Measurements from ENCODE around the gene PPARD. TPM values are rescaled to one million over a fixed set of nuclear protein-coding genes. Genes with fewer than 3 reads are reported as not detected.

The PPARD gene
- total and polyA plus RNA-seq, 4 donors: 4.9 to 44.1 (median 27.7) TPM

DNA sequence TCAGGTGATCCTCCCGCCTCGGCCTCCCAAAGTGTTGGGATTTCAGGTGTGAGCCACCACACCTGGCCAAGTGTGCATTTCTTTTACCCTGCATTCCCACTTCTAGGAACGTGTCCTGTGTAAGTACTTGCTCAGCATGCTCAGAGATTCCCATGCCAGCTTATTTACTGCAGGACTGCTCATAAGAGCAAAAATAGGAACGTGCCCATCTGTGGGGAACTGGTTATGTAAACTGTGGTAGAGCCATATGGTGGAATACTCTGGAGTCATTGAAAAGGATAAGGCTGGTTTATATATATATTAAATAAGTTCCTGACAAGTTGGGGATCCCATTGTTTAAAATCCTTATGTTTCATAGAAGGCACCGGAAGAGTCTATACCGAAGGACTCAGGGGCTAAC is 71.6 kb downstream of the PPARD start:
- Histone ChIP-seq H3K27ac (ENCODE audit: low read depth, low read length) (no peak overlapping the region), H3K4me1 (ENCODE audit: control insufficient read depth, insufficient read depth, low read length) (peaks cover 21% of the 10 kb centered on the region), H3K36me3 (ENCODE audit: control insufficient read depth, insufficient read depth, low read length) (peaks cover 36% of the 10 kb centered on the region), H3K9me3 (ENCODE audit: control insufficient read depth, insufficient read depth, low read length) (no peaks in the 10 kb centered on the region), H3K4me3 (ENCODE audit: low read depth, low read length) (no peak overlapping the region), H3K27me3 (ENCODE audit: control insufficient read depth, insufficient read depth, low read length) (no peaks in the 10 kb centered on the region)
- 96% methylated on average over 4 of the region's 6 CpGs for WGBS (ENCODE audit: insufficient coverage)
- peak in 1 of 6 donors; percentile 74 for DNase-seq (ENCODE audit: low read depth in 4 of 6, low spot score in 6 of 6)

DNA sequence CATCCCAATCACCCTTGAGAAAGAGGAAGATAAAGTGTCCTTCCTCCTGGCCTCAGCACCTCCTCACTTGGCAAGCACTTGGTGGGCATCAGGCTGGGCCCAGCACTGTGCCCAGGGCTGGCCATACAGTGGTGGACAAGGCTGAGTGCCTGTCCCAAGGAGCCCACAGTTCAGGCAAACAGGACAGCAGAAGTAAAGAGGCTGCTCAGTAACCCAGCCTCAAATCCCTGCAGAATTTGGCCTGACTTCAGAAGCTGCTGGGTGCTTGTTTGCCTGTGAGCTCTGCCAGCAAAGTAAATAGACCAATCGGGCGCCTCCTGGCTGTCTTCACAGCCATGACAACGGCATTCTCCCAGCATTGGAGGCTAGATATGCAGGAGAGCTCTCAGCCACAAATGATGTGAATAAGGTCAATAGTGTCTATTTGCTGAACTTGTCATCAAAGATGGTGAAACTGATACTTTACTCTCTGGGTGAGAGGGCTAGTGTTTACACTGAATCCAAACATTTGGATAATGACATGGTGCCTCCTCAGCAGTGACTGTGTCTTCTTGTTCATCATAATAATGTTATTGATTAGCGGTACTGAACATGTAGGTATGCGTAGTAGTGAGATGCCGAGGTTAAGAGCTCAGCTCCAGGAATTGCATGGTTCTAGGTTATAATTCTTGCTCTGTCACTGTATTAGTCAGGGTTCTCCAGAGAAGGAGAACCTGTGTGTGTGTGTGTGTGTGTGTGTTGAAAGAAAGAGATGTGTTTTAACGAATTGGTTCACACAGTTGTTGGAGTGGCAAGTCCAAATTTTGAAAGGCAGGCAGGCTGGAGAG is 72.9 kb downstream of the PPARD start:
- WGBS (ENCODE audit: insufficient coverage): 41% methylated on average over 7 of the region's 7 CpGs
- no peaks in the 10 kb centered on the region for H3K9me3 ChIP-seq (ENCODE audit: control insufficient read depth, insufficient read depth, low read length)
- H3K27ac ChIP-seq (ENCODE audit: low read depth, low read length): peak overlapping the region; percentile 40
- no peak overlapping the region for H3K4me3 ChIP-seq (ENCODE audit: low read depth, low read length)
- H3K36me3 ChIP-seq (ENCODE audit: control insufficient read depth, insufficient read depth, low read length): peaks cover 41% of the 10 kb centered on the region
- DNase-seq (ENCODE audit: low read depth in 4 of 6, low spot score in 6 of 6): peak; percentile 58 to 97 (median 74)
- no peaks in the 10 kb centered on the region for H3K27me3 ChIP-seq (ENCODE audit: control insufficient read depth, insufficient read depth, low read length)
- peaks cover 23% of the 10 kb centered on the region for H3K4me1 ChIP-seq (ENCODE audit: control insufficient read depth, insufficient read depth, low read length)

DNA sequence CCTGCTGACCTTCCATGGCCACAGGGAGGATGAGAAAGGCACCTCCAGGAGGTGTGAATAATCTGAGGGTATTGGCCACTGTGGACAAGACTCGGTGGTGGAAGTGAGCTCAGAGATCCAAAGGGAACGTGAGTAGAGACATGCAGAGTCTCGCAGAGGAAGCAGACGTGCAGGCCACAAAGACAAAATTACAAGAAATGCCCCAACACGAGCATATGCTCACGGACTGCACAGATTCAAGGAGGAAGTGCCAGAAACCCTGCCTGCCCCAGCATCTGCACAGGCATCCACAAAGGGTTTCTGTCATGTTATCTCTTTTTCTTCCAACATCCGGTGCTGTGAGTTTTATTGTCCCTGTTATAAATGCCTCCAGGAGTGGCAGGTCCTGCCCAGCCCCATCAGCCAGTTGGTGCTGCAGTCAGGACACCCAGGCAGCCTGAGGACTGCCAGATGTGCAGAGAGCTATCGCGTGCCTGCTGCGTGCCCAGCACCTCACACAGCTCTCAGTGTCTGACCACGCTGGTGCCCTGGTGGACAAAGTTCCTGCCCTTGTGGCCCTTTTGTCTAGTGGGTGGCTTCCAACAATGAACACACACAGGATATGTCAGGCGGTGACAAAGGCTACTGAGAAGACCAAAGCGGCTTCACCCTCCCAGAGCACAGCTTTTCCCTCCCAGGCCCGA is 75.8 kb downstream of the PPARD start:
- Histone ChIP-seq H3K27me3 (ENCODE audit: control insufficient read depth, insufficient read depth, low read length) (no peaks in the 10 kb centered on the region), H3K36me3 (ENCODE audit: control insufficient read depth, insufficient read depth, low read length) (peaks cover 31% of the 10 kb centered on the region), H3K9me3 (ENCODE audit: control insufficient read depth, insufficient read depth, low read length) (no peaks in the 10 kb centered on the region), H3K27ac (ENCODE audit: low read depth, low read length) (no peak overlapping the region), H3K4me3 (ENCODE audit: low read depth, low read length) (no peak overlapping the region), H3K4me1 (ENCODE audit: control insufficient read depth, insufficient read depth, low read length) (peaks cover 17% of the 10 kb centered on the region)
- DNase-seq (ENCODE audit: low read depth in 4 of 6, low spot score in 6 of 6): no peak
- WGBS (ENCODE audit: insufficient coverage): 72% methylated on average over 10 of the region's 14 CpGs

DNA sequence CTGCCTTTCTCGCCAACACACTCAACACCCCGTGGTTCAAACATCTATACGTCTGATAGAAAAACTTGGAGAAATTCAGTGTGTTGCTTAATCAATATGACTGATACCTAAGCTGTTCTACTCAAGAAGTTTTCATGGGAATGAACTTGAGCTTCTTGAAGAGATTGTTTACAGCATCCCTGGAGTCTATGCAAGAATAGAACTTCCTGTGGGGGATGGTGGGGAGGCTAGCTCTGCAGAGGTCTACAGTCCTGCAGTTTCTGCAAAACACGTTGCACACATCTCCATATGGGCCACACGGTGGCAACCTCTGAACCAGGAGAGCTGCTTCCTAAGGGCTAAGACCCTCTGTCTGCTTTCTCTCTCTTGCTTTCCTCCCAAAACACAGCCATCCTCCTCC is 77.1 kb downstream of the PPARD start:
- H3K4me1 ChIP-seq (ENCODE audit: control insufficient read depth, insufficient read depth, low read length): peaks cover 14% of the 10 kb centered on the region
- no peaks in the 10 kb centered on the region for H3K9me3 ChIP-seq (ENCODE audit: control insufficient read depth, insufficient read depth, low read length)
- no peak overlapping the region for H3K27ac ChIP-seq (ENCODE audit: low read depth, low read length)
- no peaks in the 10 kb centered on the region for H3K27me3 ChIP-seq (ENCODE audit: control insufficient read depth, insufficient read depth, low read length)
- H3K36me3 ChIP-seq (ENCODE audit: control insufficient read depth, insufficient read depth, low read length): peaks cover 37% of the 10 kb centered on the region
- WGBS (ENCODE audit: insufficient coverage): 50% methylated on average over 2 of the region's 5 CpGs
- H3K4me3 ChIP-seq (ENCODE audit: low read depth, low read length): no peak overlapping the region
- DNase-seq (ENCODE audit: low read depth in 4 of 6, low spot score in 6 of 6): peak in 2 of 6 donors; percentile 22 to 38

DNA sequence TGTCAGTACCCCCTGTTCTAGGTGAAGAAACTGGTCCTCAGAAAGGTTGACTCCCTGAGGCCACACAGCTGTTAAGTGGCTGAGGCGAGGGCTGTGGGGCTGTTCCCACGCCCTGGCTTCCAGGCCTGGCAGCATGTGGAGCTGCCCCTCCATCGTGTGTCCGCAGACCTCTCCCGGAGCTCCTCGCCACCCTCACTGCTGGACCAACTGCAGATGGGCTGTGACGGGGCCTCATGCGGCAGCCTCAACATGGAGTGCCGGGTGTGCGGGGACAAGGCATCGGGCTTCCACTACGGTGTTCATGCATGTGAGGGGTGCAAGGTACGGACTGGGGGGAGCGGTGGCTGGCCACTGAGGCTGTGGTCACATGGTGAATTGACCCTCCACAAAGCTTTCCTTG is 77.6 kb downstream of the PPARD start:
- WGBS (ENCODE audit: insufficient coverage): 97% methylated on average over 14 of the region's 14 CpGs
- DNase-seq (ENCODE audit: low read depth in 4 of 6, low spot score in 6 of 6): no peak
- Histone ChIP-seq H3K36me3 (ENCODE audit: control insufficient read depth, insufficient read depth, low read length) (peaks cover 41% of the 10 kb centered on the region), H3K27me3 (ENCODE audit: control insufficient read depth, insufficient read depth, low read length) (no peaks in the 10 kb centered on the region), H3K4me1 (ENCODE audit: control insufficient read depth, insufficient read depth, low read length) (peaks cover 9% of the 10 kb centered on the region), H3K27ac (ENCODE audit: low read depth, low read length) (no peak overlapping the region), H3K9me3 (ENCODE audit: control insufficient read depth, insufficient read depth, low read length) (no peaks in the 10 kb centered on the region), H3K4me3 (ENCODE audit: low read depth, low read length) (no peak overlapping the region)

DNA sequence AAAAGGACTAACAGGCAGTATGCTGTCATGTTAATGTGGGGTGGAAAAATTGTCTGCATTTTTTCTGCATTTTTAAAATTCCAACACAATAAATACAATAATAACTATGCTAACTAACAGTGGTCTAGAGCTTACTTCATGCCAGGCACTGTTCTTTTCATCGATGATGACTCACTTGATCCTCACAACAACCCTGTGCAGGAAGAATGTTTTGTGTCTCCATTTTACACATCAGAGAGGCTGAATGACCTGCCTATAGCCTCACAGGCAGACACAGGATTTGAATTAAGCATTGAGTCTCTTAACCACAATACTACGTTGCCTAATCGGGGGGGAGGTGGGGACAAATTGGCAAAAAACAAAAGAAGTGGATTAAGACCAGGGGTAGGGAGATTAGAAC is 82.9 kb downstream of the PPARD start:
- H3K36me3 ChIP-seq (ENCODE audit: control insufficient read depth, insufficient read depth, low read length): peaks cover 52% of the 10 kb centered on the region
- WGBS (ENCODE audit: insufficient coverage): no CpG with 5 or more reads among the region's 3 CpGs
- no peak overlapping the region for H3K4me3 ChIP-seq (ENCODE audit: low read depth, low read length)
- peaks cover 4% of the 10 kb centered on the region for H3K9me3 ChIP-seq (ENCODE audit: control insufficient read depth, insufficient read depth, low read length)
- H3K27me3 ChIP-seq (ENCODE audit: control insufficient read depth, insufficient read depth, low read length): no peaks in the 10 kb centered on the region
- H3K27ac ChIP-seq (ENCODE audit: low read depth, low read length): no peak overlapping the region
- H3K4me1 ChIP-seq (ENCODE audit: control insufficient read depth, insufficient read depth, low read length): peaks cover 23% of the 10 kb centered on the region
- no peak for DNase-seq (ENCODE audit: low read depth in 4 of 6, low spot score in 6 of 6)

DNA sequence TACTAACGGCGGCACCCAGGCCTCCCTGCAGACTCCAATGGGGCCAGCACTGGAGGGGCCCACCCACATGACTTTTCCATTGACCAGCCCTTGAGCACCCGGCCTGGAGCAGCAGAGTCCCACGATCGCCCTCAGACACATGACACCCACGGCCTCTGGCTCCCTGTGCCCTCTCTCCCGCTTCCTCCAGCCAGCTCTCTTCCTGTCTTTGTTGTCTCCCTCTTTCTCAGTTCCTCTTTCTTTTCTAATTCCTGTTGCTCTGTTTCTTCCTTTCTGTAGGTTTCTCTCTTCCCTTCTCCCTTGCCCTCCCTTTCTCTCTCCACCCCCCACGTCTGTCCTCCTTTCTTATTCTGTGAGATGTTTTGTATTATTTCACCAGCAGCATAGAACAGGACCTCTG is 83.7 kb downstream of the PPARD start:
- peaks cover 23% of the 10 kb centered on the region for H3K4me1 ChIP-seq (ENCODE audit: control insufficient read depth, insufficient read depth, low read length)
- peaks cover 52% of the 10 kb centered on the region for H3K36me3 ChIP-seq (ENCODE audit: control insufficient read depth, insufficient read depth, low read length)
- no peak overlapping the region for H3K4me3 ChIP-seq (ENCODE audit: low read depth, low read length)
- H3K9me3 ChIP-seq (ENCODE audit: control insufficient read depth, insufficient read depth, low read length): peaks cover 4% of the 10 kb centered on the region
- no peak for DNase-seq (ENCODE audit: low read depth in 4 of 6, low spot score in 6 of 6)
- H3K27ac ChIP-seq (ENCODE audit: low read depth, low read length): no peak overlapping the region
- WGBS (ENCODE audit: insufficient coverage): 86% methylated on average over 7 of the region's 8 CpGs
- H3K27me3 ChIP-seq (ENCODE audit: control insufficient read depth, insufficient read depth, low read length): no peaks in the 10 kb centered on the region

DNA sequence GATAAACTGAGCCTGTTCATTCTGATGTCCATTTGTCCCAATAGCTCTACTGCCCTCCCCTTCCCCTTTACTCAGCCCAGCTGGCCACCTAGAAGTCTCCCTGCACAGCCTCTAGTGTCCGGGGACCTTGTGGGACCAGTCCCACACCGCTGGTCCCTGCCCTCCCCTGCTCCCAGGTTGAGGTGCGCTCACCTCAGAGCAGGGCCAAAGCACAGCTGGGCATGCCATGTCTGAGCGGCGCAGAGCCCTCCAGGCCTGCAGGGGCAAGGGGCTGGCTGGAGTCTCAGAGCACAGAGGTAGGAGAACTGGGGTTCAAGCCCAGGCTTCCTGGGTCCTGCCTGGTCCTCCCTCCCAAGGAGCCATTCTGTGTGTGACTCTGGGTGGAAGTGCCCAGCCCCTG is 85.1 kb downstream of the PPARD start:
- Histone ChIP-seq H3K4me3 (ENCODE audit: low read depth, low read length) (no peak overlapping the region), H3K27me3 (ENCODE audit: control insufficient read depth, insufficient read depth, low read length) (no peaks in the 10 kb centered on the region), H3K9me3 (ENCODE audit: control insufficient read depth, insufficient read depth, low read length) (peaks cover 4% of the 10 kb centered on the region), H3K27ac (ENCODE audit: low read depth, low read length) (no peak overlapping the region), H3K36me3 (ENCODE audit: control insufficient read depth, insufficient read depth, low read length) (peaks cover 43% of the 10 kb centered on the region), H3K4me1 (ENCODE audit: control insufficient read depth, insufficient read depth, low read length) (peaks cover 23% of the 10 kb centered on the region)
- no peak for DNase-seq (ENCODE audit: low read depth in 4 of 6, low spot score in 6 of 6)
- 84% methylated on average over 5 of the region's 5 CpGs for WGBS (ENCODE audit: insufficient coverage)

DNA sequence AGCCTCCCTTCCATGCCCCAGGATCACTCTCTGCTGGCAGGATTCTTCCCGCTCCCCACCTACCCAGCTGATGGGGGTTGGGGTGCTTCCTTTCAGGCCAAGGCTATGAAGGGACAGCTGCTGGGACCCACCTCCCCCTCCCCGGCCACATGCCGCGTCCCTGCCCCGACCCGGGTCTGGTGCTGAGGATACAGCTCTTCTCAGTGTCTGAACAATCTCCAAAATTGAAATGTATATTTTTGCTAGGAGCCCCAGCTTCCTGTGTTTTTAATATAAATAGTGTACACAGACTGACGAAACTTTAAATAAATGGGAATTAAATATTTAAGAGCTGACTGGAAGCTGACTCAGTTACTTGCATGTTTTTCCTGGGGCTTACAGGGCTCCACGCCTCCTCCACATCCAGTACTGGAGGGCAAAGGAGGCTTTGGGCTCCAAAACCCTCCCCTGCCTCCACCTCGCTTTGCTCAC is 85.5 kb downstream of the PPARD start:
- no peak for DNase-seq (ENCODE audit: low read depth in 4 of 6, low spot score in 6 of 6)
- H3K4me3 ChIP-seq (ENCODE audit: low read depth, low read length): no peak overlapping the region
- 100% methylated on average over 1 of the region's 9 CpGs for WGBS (ENCODE audit: insufficient coverage)

More for the DNA sequence above, 85.5 kb downstream of the PPARD start:
- peaks cover 23% of the 10 kb centered on the region for H3K4me1 ChIP-seq (ENCODE audit: control insufficient read depth, insufficient read depth, low read length)
- H3K9me3 ChIP-seq (ENCODE audit: control insufficient read depth, insufficient read depth, low read length): peaks cover 4% of the 10 kb centered on the region
- H3K27me3 ChIP-seq (ENCODE audit: control insufficient read depth, insufficient read depth, low read length): no peaks in the 10 kb centered on the region
- H3K36me3 ChIP-seq (ENCODE audit: control insufficient read depth, insufficient read depth, low read length): peaks cover 42% of the 10 kb centered on the region
- no peak overlapping the region for H3K27ac ChIP-seq (ENCODE audit: low read depth, low read length)

All from spinal cord (tissue), 10 donors.